ENCODE measurements around the gene DACT1. TPM values are rescaled to one million over a fixed set of nuclear protein-coding genes. Genes with fewer than 3 reads are reported as not detected.

Gene DACT1
- total RNA-seq, 2 experiments from 2014 or later, result not detected

DNA sequence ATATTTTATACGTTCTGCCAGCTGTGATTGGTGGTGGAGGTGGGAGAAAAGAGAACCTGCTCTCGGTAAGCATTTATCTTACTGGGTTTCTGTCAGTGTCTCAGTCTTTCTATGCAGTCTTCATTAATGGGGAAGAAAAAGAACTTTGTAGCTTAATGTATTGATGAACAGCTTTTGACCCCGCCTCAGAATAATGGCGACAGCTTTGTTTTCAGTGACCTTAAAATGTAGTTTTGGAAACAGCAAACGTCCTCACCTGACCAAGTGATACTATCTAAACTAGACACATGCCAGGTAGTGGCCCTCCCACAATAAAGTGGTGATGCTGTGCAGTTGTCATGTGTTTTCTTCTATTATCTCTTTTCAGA is 1.4 kb downstream of the DACT1 start:
- H2AFZ ChIP-seq (ENCODE audit: low read length), result no peak overlapping the region
- no peak for DNase-seq (ENCODE audit: low spot score)
- no peak overlapping the region for H3K27ac ChIP-seq (ENCODE audit: low read depth, low read length, poor library complexity, severe bottlenecking)
- TF ChIP-seq EZH2phosphoT487 (IDR thresholded peaks at IDR 0.05; ENCODE audit: borderline replicate concordance, low read depth, low read length), result no peak
- TF ChIP-seq, protein P1, sequence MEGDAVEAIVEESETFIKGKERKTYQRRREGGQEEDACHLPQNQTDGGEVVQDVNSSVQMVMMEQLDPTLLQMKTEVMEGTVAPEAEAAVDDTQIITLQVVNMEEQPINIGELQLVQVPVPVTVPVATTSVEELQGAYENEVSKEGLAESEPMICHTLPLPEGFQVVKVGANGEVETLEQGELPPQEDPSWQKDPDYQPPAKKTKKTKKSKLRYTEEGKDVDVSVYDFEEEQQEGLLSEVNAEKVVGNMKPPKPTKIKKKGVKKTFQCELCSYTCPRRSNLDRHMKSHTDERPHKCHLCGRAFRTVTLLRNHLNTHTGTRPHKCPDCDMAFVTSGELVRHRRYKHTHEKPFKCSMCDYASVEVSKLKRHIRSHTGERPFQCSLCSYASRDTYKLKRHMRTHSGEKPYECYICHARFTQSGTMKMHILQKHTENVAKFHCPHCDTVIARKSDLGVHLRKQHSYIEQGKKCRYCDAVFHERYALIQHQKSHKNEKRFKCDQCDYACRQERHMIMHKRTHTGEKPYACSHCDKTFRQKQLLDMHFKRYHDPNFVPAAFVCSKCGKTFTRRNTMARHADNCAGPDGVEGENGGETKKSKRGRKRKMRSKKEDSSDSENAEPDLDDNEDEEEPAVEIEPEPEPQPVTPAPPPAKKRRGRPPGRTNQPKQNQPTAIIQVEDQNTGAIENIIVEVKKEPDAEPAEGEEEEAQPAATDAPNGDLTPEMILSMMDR (conservative IDR thresholded peaks at IDR 0.05; ENCODE audit: low read length), result no peak
- no peak overlapping the region for H3K4me3 ChIP-seq (ENCODE audit: low read depth, low read length, poor library complexity, severe bottlenecking)
- no peaks in the 10 kb centered on the region for H3K4me1 ChIP-seq (ENCODE audit: insufficient read depth, low read length, poor library complexity, severe bottlenecking)
- H4K20me1 ChIP-seq (ENCODE audit: insufficient read depth, low read length), result no peaks in the 10 kb centered on the region
- H3K4me2 ChIP-seq (ENCODE audit: low read length), result no peak overlapping the region
- H3K9me3 ChIP-seq (ENCODE audit: low read length), result no peaks in the 10 kb centered on the region
- intact Hi-C loops (cut with micrococcal nuclease; ENCODE audit: unreplicated experiment), result no loop called here
- BruUV-seq (replicated peaks), result no TSS peak
- H3K9me2 ChIP-seq (ENCODE audit: insufficient read depth, low read length), result no peaks in the 10 kb centered on the region
- POLR2A ChIA-PET, result no interaction called here
- CTCF ChIA-PET (ENCODE audit: unreplicated experiment), result no interaction called here
- no peaks in the 10 kb centered on the region for H3K36me3 ChIP-seq (ENCODE audit: insufficient read depth, low read length)
- no peaks in the 10 kb centered on the region for H3K79me2 ChIP-seq (ENCODE audit: insufficient read depth, low read depth, low read length)

DNA sequence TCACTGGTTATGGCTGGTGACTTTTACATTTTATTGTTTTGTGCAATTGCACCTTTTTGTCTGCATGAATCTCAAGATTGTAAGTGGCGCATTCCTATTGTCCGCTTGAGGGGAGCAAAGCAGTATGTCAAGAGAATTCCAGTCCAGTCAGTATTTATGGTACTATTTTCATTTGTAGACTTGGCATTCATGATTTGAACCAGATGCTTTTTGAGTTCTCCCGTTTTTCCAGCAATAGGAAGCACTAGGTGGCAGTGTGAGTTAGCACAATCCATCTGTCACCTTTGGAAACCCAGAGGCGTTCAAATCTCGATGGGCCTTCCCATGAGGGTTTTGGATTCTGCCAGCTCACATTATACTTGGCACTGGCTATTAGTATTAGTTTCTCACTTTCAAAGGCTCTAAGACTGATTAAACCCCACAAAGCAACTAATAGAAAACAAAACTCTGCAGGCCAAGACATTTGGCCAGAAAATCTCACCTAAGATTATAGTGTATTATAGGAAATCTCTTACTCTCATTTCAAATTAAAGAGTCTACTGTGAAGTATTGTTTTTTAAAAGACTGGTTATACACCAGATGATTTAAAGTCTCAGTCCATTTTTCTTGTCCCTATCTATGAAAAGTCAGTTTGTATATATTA is 2.2 kb downstream of the DACT1 start:
- CTCF ChIA-PET (ENCODE audit: unreplicated experiment), result no interaction called here
- H3K27ac ChIP-seq (ENCODE audit: low read depth, low read length, poor library complexity, severe bottlenecking), result no peak overlapping the region
- H3K4me3 ChIP-seq (ENCODE audit: low read depth, low read length, poor library complexity, severe bottlenecking), result no peak overlapping the region

DNA sequence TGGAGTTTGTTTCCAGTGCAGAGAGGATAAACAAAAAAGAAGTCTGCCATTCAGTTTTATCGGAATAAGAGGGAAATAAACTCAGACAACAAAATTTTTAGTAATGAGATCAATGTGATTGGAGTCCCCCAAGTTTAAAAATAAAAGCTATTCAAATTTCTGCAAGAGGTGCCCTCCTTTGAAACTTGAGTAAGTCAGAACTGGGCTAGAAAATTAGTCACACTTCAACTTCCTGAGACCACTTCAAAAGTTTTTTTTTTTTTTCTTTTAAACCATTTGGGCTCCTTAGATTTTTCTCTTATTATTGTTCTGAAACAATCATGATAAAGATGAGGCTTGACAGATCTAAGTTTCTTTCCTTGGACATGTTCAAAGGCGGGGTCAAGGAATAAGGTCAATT is 3.2 kb downstream of the DACT1 start:
- Histone ChIP-seq H3K36me3 (ENCODE audit: insufficient read depth, low read length) (no peaks in the 10 kb centered on the region), H4K20me1 (ENCODE audit: insufficient read depth, low read length) (no peaks in the 10 kb centered on the region), H3K4me2 (ENCODE audit: low read length) (no peak overlapping the region), H3K9me2 (ENCODE audit: insufficient read depth, low read length) (no peaks in the 10 kb centered on the region), H2AFZ (ENCODE audit: low read length) (no peak overlapping the region), H3K79me2 (ENCODE audit: insufficient read depth, low read depth, low read length) (no peaks in the 10 kb centered on the region), H3K4me3 (ENCODE audit: low read depth, low read length, poor library complexity, severe bottlenecking) (no peak overlapping the region), H3K9me3 (ENCODE audit: low read length) (no peaks in the 10 kb centered on the region), H3K4me1 (ENCODE audit: insufficient read depth, low read length, poor library complexity, severe bottlenecking) (no peaks in the 10 kb centered on the region), H3K27ac (ENCODE audit: low read depth, low read length, poor library complexity, severe bottlenecking) (no peak overlapping the region)
- no TSS peak for BruUV-seq (replicated peaks)
- intact Hi-C loops (cut with micrococcal nuclease; ENCODE audit: unreplicated experiment), result no loop called here
- POLR2A ChIA-PET, result interaction anchor here (1.4 kb wide), 1 partner anchor 19 kb away, joined by 3 read pairs; no protein-coding TSS in a partner anchor
- CTCF ChIA-PET (ENCODE audit: unreplicated experiment), result no interaction called here
- DNase-seq (ENCODE audit: low spot score), result no peak
- TF ChIP-seq, protein P1 (conservative IDR thresholded peaks at IDR 0.05; ENCODE audit: low read length), result no peak
- no peak for TF ChIP-seq EZH2phosphoT487 (IDR thresholded peaks at IDR 0.05; ENCODE audit: borderline replicate concordance, low read depth, low read length)

More for the DNA sequence above, 2.2 kb downstream of the DACT1 start:
- no peaks in the 10 kb centered on the region for H3K9me3 ChIP-seq (ENCODE audit: low read length)
- no TSS peak for BruUV-seq (replicated peaks)
- H3K9me2 ChIP-seq (ENCODE audit: insufficient read depth, low read length), result no peaks in the 10 kb centered on the region
- POLR2A ChIA-PET, result interaction anchor here (0.7 kb wide), 1 partner anchor 331 kb away, joined by 3 read pairs; no protein-coding TSS in a partner anchor
- no peaks in the 10 kb centered on the region for H3K79me2 ChIP-seq (ENCODE audit: insufficient read depth, low read depth, low read length)
- H3K4me2 ChIP-seq (ENCODE audit: low read length), result no peak overlapping the region
- no peaks in the 10 kb centered on the region for H3K4me1 ChIP-seq (ENCODE audit: insufficient read depth, low read length, poor library complexity, severe bottlenecking)
- intact Hi-C loops (cut with micrococcal nuclease; ENCODE audit: unreplicated experiment), result no loop called here
- DNase-seq (ENCODE audit: low spot score), result peak; percentile 12
- no peaks in the 10 kb centered on the region for H3K36me3 ChIP-seq (ENCODE audit: insufficient read depth, low read length)
- H2AFZ ChIP-seq (ENCODE audit: low read length), result no peak overlapping the region
- H4K20me1 ChIP-seq (ENCODE audit: insufficient read depth, low read length), result no peaks in the 10 kb centered on the region
- TF ChIP-seq EZH2phosphoT487 (IDR thresholded peaks at IDR 0.05; ENCODE audit: borderline replicate concordance, low read depth, low read length), result no peak
- TF ChIP-seq, protein P1 (conservative IDR thresholded peaks at IDR 0.05; ENCODE audit: low read length), result peak; percentile 71

All from OCI-LY7 (cell line).